ENCODE results near the gene SH3BP4.

GRCh38 chr2:235096447-235096846 lies 144.6 kb downstream of the SH3BP4 start:
- TF ChIP-seq POLR2A (IDR thresholded peaks at IDR 0.05; ENCODE audit: low read length) (no peak), GATA1 (IDR thresholded peaks at IDR 0.05; ENCODE audit: low read depth, low read length) (no peak)

All from erythroblast (primary cell).